A549 (cell line): Measurements from ENCODE around the gene SHROOM1. TPM values are rescaled to one million over a fixed set of nuclear protein-coding genes. Genes with fewer than 3 reads are reported as not detected.

Experiments used
- ATAC-seq, 2 experiments: fragments of 200-7000 bp in 1 of 2; fragments of >200 bp in 1 of 2; cut with Nextera tagmentation in 1 of 2; cut with Tn5 transposase in 1 of 2; 3 replicates each; pipeline versions ENCODE4 v1.8.0 to v1.9.1; 2018 to 2020; ENCODE audit warnings: mild to moderate bottlenecking in 1 of 2, moderate library complexity in 1 of 2
- CTCF ChIA-PET: fragments of 300-600 bp; sonication (Branson Sonifier 250); formaldehyde crosslinking; extraction: SDS; loops from one replicate; lab custom pipeline; 2021; ENCODE audit warnings: antibody characterized with exemption, inconsistent platforms; lab: Yijun Ruan, JAX
- POLR2A ChIA-PET: fragments of 350-600 bp; formaldehyde crosslinking; extraction: SDS; loops from one replicate; lab custom pipeline; 2021; ENCODE audit warnings: antibody characterized with exemption, inconsistent platforms; lab: Yijun Ruan, JAX
- DNase-seq, 2 experiments: peaks; one replicate each; pipeline versions ENCODE4 v3.0.0 to v3.0.0-alpha.2; 2011 to 2016; ENCODE audit warnings: low read depth in 1 of 2, low spot score in 1 of 2
- FAIRE-seq: peaks from 2 replicates; lab custom pipeline; 2011; peaks lifted over from hg19 to GRCh38; lab: Jason Lieb, UNC
- H3K27ac ChIP-seq, 2 experiments: fragments of >200 bp; sonication (Bioruptor Twin); formaldehyde crosslinking; 3 replicates each; pipeline ENCODE4 v1.5.1; 2016 to 2017
- H3K4me1 ChIP-seq: fragments of >200 bp; sonication (Bioruptor Twin); formaldehyde crosslinking; 3 replicates; pipeline ENCODE4 v1.6.1; 2016
- H3K4me2 ChIP-seq: fragments of >200 bp; sonication (Bioruptor Twin); formaldehyde crosslinking; 3 replicates; pipeline ENCODE4 v1.6.1; 2016
- H3K4me3 ChIP-seq: fragments of >200 bp; sonication (Bioruptor Twin); formaldehyde crosslinking; 3 replicates; pipeline ENCODE4 v1.5.1; 2016
- H3K9me3 ChIP-seq: fragments of >200 bp; sonication (Bioruptor Twin); formaldehyde crosslinking; 3 replicates; pipeline ENCODE4 v1.6.1; 2016
- BHLHE40 ChIP-seq: IDR thresholded peaks from 2 replicates; pipeline ENCODE4 v1.6.1; 2012; ENCODE audit warnings: low read depth, low read length, inconsistent platforms
- CBX2 ChIP-seq: fragments of 200-600 bp; sonication (generic); IDR thresholded peaks from 2 replicates; pipeline ENCODE4 v1.6.1; 2016; ENCODE audit warnings: low read depth, mild to moderate bottlenecking, borderline replicate concordance
- CEBPB ChIP-seq, 2 experiments: fragments of >200 bp in 1 of 2; sonication (Bioruptor Twin) in 1 of 2; formaldehyde crosslinking in 1 of 2; IDR thresholded peaks; 2 replicates each; pipeline ENCODE4 v1.6.1; 2012 to 2016
- CHD4 ChIP-seq: fragments of 200-600 bp; sonication (generic); IDR thresholded peaks from 2 replicates; pipeline ENCODE4 v1.6.1; 2016; ENCODE audit warnings: antibody characterized with exemption, mild to moderate bottlenecking, borderline replicate concordance
- E2F6 ChIP-seq: IDR thresholded peaks from 2 replicates; pipeline ENCODE4 v1.6.1; 2012; ENCODE audit warnings: low read depth, borderline replicate concordance
- EHF ChIP-seq: fragments of 250-450 bp; sonication (Bioruptor Pico); IDR thresholded peaks from 2 replicates; pipeline ENCODE4 v1.5.0; 2020; ENCODE audit warnings: mild to moderate bottlenecking
- EHMT2 ChIP-seq: fragments of 200-600 bp; sonication (generic); IDR thresholded peaks from 2 replicates; pipeline ENCODE4 v1.6.1; 2016; ENCODE audit warnings: antibody characterized with exemption, low read depth, mild to moderate bottlenecking, moderate library complexity
- EP300 ChIP-seq, 2 experiments: fragments of >200 bp; sonication (Bioruptor Twin); formaldehyde crosslinking; IDR thresholded peaks; 2 replicates in 1 of 2; 3 replicates in 1 of 2; pipeline ENCODE4 v1.6.1; 2016 to 2017
- FOSB ChIP-seq: fragments of 250-450 bp; sonication (Bioruptor Pico); IDR thresholded peaks from 2 replicates; pipeline ENCODE4 v1.5.0; 2020; ENCODE audit warnings: mild to moderate bottlenecking, moderate library complexity
- FOSL2 ChIP-seq, 2 experiments: fragments of 450-650 bp in 1 of 2; fragments of >200 bp in 1 of 2; sonication (Bioruptor Twin) in 1 of 2; formaldehyde crosslinking; IDR thresholded peaks; 2 replicates each; pipeline versions ENCODE4 v1.5.0 to v1.6.1; 2016 to 2020; ENCODE audit warnings: mild to moderate bottlenecking in 1 of 2, moderate library complexity in 1 of 2
- HES2 ChIP-seq: fragments of >200 bp; sonication (Bioruptor Twin); formaldehyde crosslinking; IDR thresholded peaks from 2 replicates; pipeline ENCODE4 v1.6.1; 2016
- JUNB ChIP-seq: fragments of >200 bp; sonication (Bioruptor Twin); formaldehyde crosslinking; IDR thresholded peaks from 2 replicates; pipeline ENCODE4 v1.6.1; 2016
- MAFK ChIP-seq: fragments of 450-650 bp; IDR thresholded peaks from 2 replicates; pipeline ENCODE4 v1.6.1; 2014; ENCODE audit not compliant: partially characterized antibody
- MAZ ChIP-seq: fragments of 150-350 bp; IDR thresholded peaks from 2 replicates; pipeline ENCODE4 v1.6.1; 2014; ENCODE audit warnings: antibody characterized with exemption, low read depth, low read length, borderline replicate concordance
- MYC ChIP-seq: IDR thresholded peaks from 2 replicates; pipeline ENCODE4 v1.6.1; 2012; ENCODE audit warnings: mild to moderate bottlenecking, inconsistent platforms, low read length, improper control_type of control experiment, borderline replicate concordance
- NPAS2 ChIP-seq: fragments of 250-450 bp; sonication (Bioruptor Pico); IDR thresholded peaks from 2 replicates; pipeline ENCODE4 v1.8.0; 2022; ENCODE audit warnings: mild to moderate bottlenecking, moderate library complexity, borderline replicate concordance
- NR3C1 ChIP-seq: fragments of >200 bp; sonication (Bioruptor Twin); formaldehyde crosslinking; IDR thresholded peaks from 3 replicates; pipeline ENCODE4 v1.6.1; 2017
- POLR2AphosphoS2 ChIP-seq: conservative IDR thresholded peaks from 2 replicates; pipeline ENCODE4 v1.6.1; 2012; ENCODE audit warnings: low read length, improper control_type of control experiment, inconsistent platforms
- RAD21 ChIP-seq, 2 experiments: fragments of >200 bp in 1 of 2; sonication (Bioruptor Twin) in 1 of 2; formaldehyde crosslinking in 1 of 2; IDR thresholded peaks in 1 of 2; conservative IDR thresholded peaks in 1 of 2; 2 replicates in 1 of 2; 3 replicates in 1 of 2; pipeline ENCODE4 v1.6.1; 2012 to 2018; ENCODE audit warnings: inconsistent platforms in 1 of 2
- RARB ChIP-seq: fragments of 250-450 bp; sonication (Bioruptor Pico); IDR thresholded peaks from 2 replicates; pipeline ENCODE4 v1.8.0; 2021; ENCODE audit warnings: mild to moderate bottlenecking, moderate library complexity
- RFX5 ChIP-seq: fragments of 450-650 bp; IDR thresholded peaks from 2 replicates; pipeline ENCODE4 v1.7.1; 2014; ENCODE audit warnings: antibody characterized with exemption, mild to moderate bottlenecking, moderate library complexity
- RNF2 ChIP-seq: fragments of 200-600 bp; sonication (generic); IDR thresholded peaks from 2 replicates; pipeline ENCODE4 v1.6.1; 2016; ENCODE audit warnings: low read depth, mild to moderate bottlenecking, antibody characterized with exemption, moderate library complexity, borderline replicate concordance
- TFCP2L1 ChIP-seq: fragments of 250-450 bp; sonication (Bioruptor Pico); IDR thresholded peaks from 2 replicates; pipeline ENCODE4 v1.5.0; 2021; ENCODE audit warnings: mild to moderate bottlenecking
- TP53 ChIP-seq: fragments of 250-450 bp; sonication (Bioruptor Pico); IDR thresholded peaks from 2 replicates; pipeline ENCODE4 v1.5.0; 2021; ENCODE audit warnings: mild to moderate bottlenecking, moderate library complexity
- ZFP36 ChIP-seq: fragments of 450-650 bp; IDR thresholded peaks from 2 replicates; pipeline ENCODE4 v1.6.1; 2014; ENCODE audit warnings: borderline replicate concordance; ENCODE audit not compliant: partially characterized antibody
- ZSCAN20 ChIP-seq: fragments of 250-450 bp; sonication (Bioruptor Pico); IDR thresholded peaks from 2 replicates; pipeline ENCODE4 v1.8.0; 2022; ENCODE audit warnings: mild to moderate bottlenecking, moderate library complexity
- WGBS: methylation state at CpG from one replicate; pipeline ENCODE4 v1.1.6; 2017; ENCODE audit errors: missing lambda C conversion rate; 5-methylcytosine and 5-hydroxymethylcytosine counted together
- polyA plus RNA-seq, 4 experiments: library from polyadenylated mRNA; depleted of rRNA in 3 of 4; stranded (reverse); fragments of >200 nt; fragmentation: RNase III in 1 of 4; extraction: RNeasy Plus Mini Kit Qiagen cat#74134 plus additional on column Dnase treatment in 1 of 4; gene quantifications; 2 replicates in 3 of 4; 3 replicates in 1 of 4; pipeline ENCODE4 v1.2.3, GENCODE V29; 2011 to 2017
- TF ChIP-seq, protein P1 (sequence below): IDR thresholded peaks from 2 replicates; pipeline ENCODE4 v1.6.1; 2012
- TF ChIP-seq, protein P2 (sequence below): fragments of 250-450 bp; sonication (Bioruptor Pico); IDR thresholded peaks from 2 replicates; pipeline ENCODE4 v1.5.0; 2021; ENCODE audit warnings: mild to moderate bottlenecking, moderate library complexity, borderline replicate concordance
- TF ChIP-seq, protein P3 (sequence below): fragments of 250-450 bp; sonication (Bioruptor Pico); IDR thresholded peaks from 2 replicates; pipeline ENCODE4 v1.5.0; 2020; ENCODE audit warnings: low read depth, mild to moderate bottlenecking, moderate library complexity
- TF ChIP-seq, protein P4 (sequence below): IDR thresholded peaks from 2 replicates; pipeline ENCODE4 v1.6.1; 2012
- TF ChIP-seq, protein P5 (sequence below): fragments of 450-650 bp; IDR thresholded peaks from 2 replicates; pipeline ENCODE4 v1.6.1; 2014; ENCODE audit warnings: antibody characterized with exemption

The SHROOM1 gene
- polyA plus RNA-seq, 2 of the 4 experiments (the other 2 are of a cell fraction): 4.5 to 5.4 TPM

GRCh38 chr5:132822650-132823480 lies 7.6 kb downstream of the SHROOM1 start:
- ChIA-PET POLR2A (no interaction called here), CTCF (interaction anchor here (0.9 to 7.8 kb wide), 8 partner anchors 9 to 411 kb away, joined by 3 to 87 read pairs (median 8); partner anchors contain the start of genes CCNI2, GDF9, SOWAHA and UQCRQ)
- 0 out of 3 replicates have a peak, but pooled peaks cover 3% of the 10 kb centered on the region for H3K4me1 ChIP-seq
- no peak overlapping the region for H3K4me3 ChIP-seq
- DNase-seq (no peak), FAIRE-seq (no peak), ATAC-seq (no peak)
- TF ChIP-seq ZFP36 (no peak), ZSCAN20 (CRISPR knock-in tag) (no peak), MAFK (no peak), E2F6 (no peak), JUNB (no peak), MAZ (no peak), TP53 (no peak), RNF2 (no peak), BHLHE40 (no peak), TFCP2L1 (CRISPR knock-in tag) (no peak), FOSL2 (IDR thresholded peaks at IDR 0.05) (no peak), FOSL2 (CRISPR knock-in tag; IDR thresholded peaks at IDR 0.05) (no peak), RFX5 (no peak), EHMT2 (no peak), NPAS2 (CRISPR knock-in tag) (no peak), CEBPB (IDR thresholded peaks at IDR 0.05) (no peak), RARB (CRISPR knock-in tag) (no peak)
- TF ChIP-seq, protein P1, sequence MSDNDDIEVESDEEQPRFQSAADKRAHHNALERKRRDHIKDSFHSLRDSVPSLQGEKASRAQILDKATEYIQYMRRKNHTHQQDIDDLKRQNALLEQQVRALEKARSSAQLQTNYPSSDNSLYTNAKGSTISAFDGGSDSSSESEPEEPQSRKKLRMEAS: no peak
- TF ChIP-seq, protein P2, sequence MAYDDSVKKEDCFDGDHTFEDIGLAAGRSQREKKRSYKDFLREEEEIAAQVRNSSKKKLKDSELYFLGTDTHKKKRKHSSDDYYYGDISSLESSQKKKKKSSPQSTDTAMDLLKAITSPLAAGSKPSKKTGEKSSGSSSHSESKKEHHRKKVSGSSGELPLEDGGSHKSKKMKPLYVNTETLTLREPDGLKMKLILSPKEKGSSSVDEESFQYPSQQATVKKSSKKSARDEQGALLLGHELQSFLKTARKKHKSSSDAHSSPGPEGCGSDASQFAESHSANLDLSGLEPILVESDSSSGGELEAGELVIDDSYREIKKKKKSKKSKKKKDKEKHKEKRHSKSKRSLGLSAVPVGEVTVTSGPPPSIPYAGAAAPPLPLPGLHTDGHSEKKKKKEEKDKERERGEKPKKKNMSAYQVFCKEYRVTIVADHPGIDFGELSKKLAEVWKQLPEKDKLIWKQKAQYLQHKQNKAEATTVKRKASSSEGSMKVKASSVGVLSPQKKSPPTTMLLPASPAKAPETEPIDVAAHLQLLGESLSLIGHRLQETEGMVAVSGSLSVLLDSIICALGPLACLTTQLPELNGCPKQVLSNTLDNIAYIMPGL (CRISPR knock-in tag): no peak
- 90% methylated on average over 40 of the region's 68 CpGs for WGBS
- H3K4me2 ChIP-seq: no peak overlapping the region
- H3K27ac ChIP-seq: no peak overlapping the region
- H3K9me3 ChIP-seq: no peaks in the 10 kb centered on the region

DNA sequence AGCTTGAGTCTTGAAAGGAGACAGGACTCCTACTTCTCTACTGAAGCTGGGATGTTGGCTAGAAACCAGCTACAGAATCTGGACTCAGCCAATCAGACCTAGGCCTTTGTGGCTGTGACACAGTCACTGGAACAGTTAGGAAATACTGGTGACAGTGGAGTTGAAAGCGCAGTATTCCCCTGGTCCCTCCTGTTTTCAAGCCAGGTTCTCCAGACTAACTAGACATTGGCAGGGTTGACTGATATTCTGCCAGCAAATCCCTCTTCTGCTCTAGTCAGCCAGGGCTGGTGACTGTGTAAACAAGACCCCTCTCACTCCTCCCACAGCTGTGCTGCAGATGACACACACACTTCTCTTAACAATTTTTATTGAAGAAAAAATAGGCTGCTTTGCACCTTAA lies 8.7 kb downstream of the SHROOM1 start:
- FAIRE-seq: no peak

More for the DNA sequence above, 8.7 kb downstream of the SHROOM1 start:
- ATAC-seq (no peak), DNase-seq (no peak)
- no peaks in the 10 kb centered on the region for H3K9me3 ChIP-seq
- no peak overlapping the region for H3K4me3 ChIP-seq
- H3K4me2 ChIP-seq: no peak overlapping the region
- WGBS: 93% methylated on average over 1 of the region's 1 CpG
- ChIA-PET CTCF (interaction anchor here (0.7 to 7.8 kb wide), 14 partner anchors 8 to 550 kb away, joined by 3 to 87 read pairs (median 9); partner anchors contain the start of genes CCNI2, KIF3A, SHROOM1 and SOWAHA), POLR2A (no interaction called here)
- no peak overlapping the region for H3K27ac ChIP-seq
- TF ChIP-seq, protein P3, sequence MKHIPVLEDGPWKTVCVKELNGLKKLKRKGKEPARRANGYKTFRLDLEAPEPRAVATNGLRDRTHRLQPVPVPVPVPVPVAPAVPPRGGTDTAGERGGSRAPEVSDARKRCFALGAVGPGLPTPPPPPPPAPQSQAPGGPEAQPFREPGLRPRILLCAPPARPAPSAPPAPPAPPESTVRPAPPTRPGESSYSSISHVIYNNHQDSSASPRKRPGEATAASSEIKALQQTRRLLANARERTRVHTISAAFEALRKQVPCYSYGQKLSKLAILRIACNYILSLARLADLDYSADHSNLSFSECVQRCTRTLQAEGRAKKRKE: no peak
- TF ChIP-seq, protein P4, sequence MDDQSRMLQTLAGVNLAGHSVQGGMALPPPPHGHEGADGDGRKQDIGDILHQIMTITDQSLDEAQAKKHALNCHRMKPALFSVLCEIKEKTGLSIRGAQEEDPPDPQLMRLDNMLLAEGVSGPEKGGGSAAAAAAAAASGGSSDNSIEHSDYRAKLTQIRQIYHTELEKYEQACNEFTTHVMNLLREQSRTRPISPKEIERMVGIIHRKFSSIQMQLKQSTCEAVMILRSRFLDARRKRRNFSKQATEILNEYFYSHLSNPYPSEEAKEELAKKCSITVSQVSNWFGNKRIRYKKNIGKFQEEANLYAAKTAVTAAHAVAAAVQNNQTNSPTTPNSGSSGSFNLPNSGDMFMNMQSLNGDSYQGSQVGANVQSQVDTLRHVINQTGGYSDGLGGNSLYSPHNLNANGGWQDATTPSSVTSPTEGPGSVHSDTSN: no peak
- TF ChIP-seq MAZ: no peak
- no peak for TF ChIP-seq RAD21 (conservative IDR thresholded peaks at IDR 0.05 in 1 of 2, IDR thresholded peaks at IDR 0.05 in 1 of 2)
- TF ChIP-seq RFX5: no peak
- no peak for TF ChIP-seq CBX2
- TF ChIP-seq CEBPB (IDR thresholded peaks at IDR 0.05): no peak
- TF ChIP-seq, protein P5, sequence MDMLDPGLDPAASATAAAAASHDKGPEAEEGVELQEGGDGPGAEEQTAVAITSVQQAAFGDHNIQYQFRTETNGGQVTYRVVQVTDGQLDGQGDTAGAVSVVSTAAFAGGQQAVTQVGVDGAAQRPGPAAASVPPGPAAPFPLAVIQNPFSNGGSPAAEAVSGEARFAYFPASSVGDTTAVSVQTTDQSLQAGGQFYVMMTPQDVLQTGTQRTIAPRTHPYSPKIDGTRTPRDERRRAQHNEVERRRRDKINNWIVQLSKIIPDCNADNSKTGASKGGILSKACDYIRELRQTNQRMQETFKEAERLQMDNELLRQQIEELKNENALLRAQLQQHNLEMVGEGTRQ: no peak
- TF ChIP-seq CHD4: no peak
- no peak for TF ChIP-seq NR3C1
- no peak for TF ChIP-seq FOSB (CRISPR knock-in tag)
- TF ChIP-seq MYC: no peak
- no peak for TF ChIP-seq HES2
- TF ChIP-seq EHF (CRISPR knock-in tag): no peak
- no peak for TF ChIP-seq TFCP2L1 (CRISPR knock-in tag)
- no peak for TF ChIP-seq RARB (CRISPR knock-in tag)
- TF ChIP-seq JUNB: no peak
- TF ChIP-seq EP300 (IDR thresholded peaks at IDR 0.05): no peak
- no peak for TF ChIP-seq POLR2AphosphoS2
- 0 out of 3 replicates have a peak, but pooled peaks cover 3% of the 10 kb centered on the region for H3K4me1 ChIP-seq
